Measurements from ENCODE around the gene FTSJ1. TPM values are rescaled to one million over a fixed set of nuclear protein-coding genes. Genes with fewer than 3 reads are reported as not detected.
A peak's percentile ranks its signal among the peaks of the same experiment; 100 is the strongest.
"Not testable (repeated sequence)": the region's sequence is repeated elsewhere in the genome, so short reads cannot be mapped to it uniquely, and the experiment has no call there.

Gene FTSJ1, protein sequence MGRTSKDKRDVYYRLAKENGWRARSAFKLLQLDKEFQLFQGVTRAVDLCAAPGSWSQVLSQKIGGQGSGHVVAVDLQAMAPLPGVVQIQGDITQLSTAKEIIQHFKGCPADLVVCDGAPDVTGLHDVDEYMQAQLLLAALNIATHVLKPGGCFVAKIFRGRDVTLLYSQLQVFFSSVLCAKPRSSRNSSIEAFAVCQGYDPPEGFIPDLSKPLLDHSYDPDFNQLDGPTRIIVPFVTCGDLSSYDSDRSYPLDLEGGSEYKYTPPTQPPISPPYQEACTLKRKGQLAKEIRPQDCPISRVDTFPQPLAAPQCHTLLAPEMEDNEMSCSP
- total RNA-seq, result 10 to 100 TPM; 18.2 to 45.8 TPM
- 10 to 100 TPM; 43.7 to 48.3 TPM for polyA plus RNA-seq
- long read RNA-seq, donor 1, partial matches to known transcripts, result 0 of 2 reads
- long read RNA-seq, donor 1, other reads (novel, unspliced or antisense), result 0 of 2 reads
- long read RNA-seq, donor 2, partial matches to known transcripts, result 0 of 2 reads
- long read RNA-seq, donor 2, other reads (novel, unspliced or antisense), result 0 of 2 reads
- long read RNA-seq, donor 3, partial matches to known transcripts, result 0 of 1 reads
- long read RNA-seq, donor 3, other reads (novel, unspliced or antisense), result 0 of 1 reads
- long read RNA-seq, donor 4, result 0 reads
- long read RNA-seq, donor 5, partial matches to known transcripts, result 0 of 4 reads
- long read RNA-seq, donor 5, other reads (novel, unspliced or antisense), result 0 of 4 reads

DNA sequence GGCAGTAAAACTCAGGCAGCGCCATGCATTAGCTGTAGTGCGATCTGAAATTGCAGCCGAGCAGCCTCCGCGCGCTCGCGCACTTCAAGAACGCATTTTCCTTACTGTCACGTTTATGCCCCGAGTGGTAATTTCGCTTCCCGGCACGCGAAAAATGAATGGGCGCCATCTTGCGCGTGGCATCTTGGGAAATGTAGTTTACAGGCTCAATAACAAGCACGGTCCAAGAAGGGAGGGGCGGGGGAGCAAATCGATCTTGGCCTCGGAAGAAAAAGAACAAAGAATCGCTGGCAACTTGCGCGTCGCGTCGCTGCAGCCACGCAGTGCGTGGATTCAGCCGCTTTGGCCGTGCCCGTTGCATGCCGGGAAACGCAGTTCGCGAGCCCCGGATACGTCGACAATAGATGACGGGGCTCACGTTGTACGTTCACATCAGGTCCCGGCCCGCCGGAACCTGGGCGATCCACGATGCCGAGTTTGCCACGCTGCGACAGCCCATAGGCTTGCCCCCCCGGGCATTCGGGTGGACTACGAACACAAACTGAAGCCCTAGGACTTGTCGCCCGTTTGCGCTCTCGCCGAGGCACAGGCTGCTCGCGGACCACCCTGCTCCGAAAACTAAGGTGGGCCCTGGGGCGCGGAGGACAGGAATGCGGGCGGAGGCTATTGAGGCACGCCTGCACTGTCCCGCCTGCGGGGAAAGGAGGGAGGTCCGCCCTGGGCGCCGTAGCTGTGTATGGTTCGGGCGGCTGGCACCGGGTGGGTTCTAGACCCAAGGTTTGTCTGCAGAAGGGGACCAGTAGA is at the start of gene FTSJ1:
FTSJ1 (plus strand) TSS at position 426 of the 804 bp plus-strand sequence. CDS start 1,849 bp downstream, outside the sequence.
- peak; percentile 95 for ATAC-seq (ENCODE audit: insufficient read depth, low FRiP score)
- Histone ChIP-seq H3K9ac (ENCODE audit: insufficient read depth in 1 of 2, low read length in 2 of 2) (peak within 1 kb of the TSS; percentile 60 to 78), H3K27me3 (ENCODE audit: control insufficient read depth in 3 of 3, insufficient read depth in 3 of 3, low read length in 2 of 3) (no peaks in the 10 kb centered on the region), H3K4me3 (peak within 1 kb of the TSS; percentile 68), H3K9me3 (ENCODE audit: control insufficient read depth in 4 of 4, insufficient read depth in 3 of 4, low read length in 3 of 4) (peaks cover 0 to 7% (median 2%) of the 10 kb centered on the region in 4 donors), H3K4me1 (ENCODE audit: control insufficient read depth in 5 of 5, insufficient read depth in 5 of 5, low read length in 5 of 5) (peaks cover 0 to 5% (median 0%) of the 10 kb centered on the region in 5 donors), H3K27ac (ENCODE audit: low read depth in 1 of 2, low read length in 1 of 2) (peak within 1 kb of the TSS; percentile 43 to 85), H3K36me3 (ENCODE audit: control insufficient read depth in 4 of 4, insufficient read depth in 4 of 4, low read length in 4 of 4) (peaks cover 0 to 5% (median 0%) of the 10 kb centered on the region in 4 donors)
- peak; percentile 91 to 95 (median 91) for DNase-seq
- 0 to 38% methylated on average over 64 to 75 of the region's 75 CpGs for WGBS, 2 donors
- TF ChIP-seq, protein P1, sequence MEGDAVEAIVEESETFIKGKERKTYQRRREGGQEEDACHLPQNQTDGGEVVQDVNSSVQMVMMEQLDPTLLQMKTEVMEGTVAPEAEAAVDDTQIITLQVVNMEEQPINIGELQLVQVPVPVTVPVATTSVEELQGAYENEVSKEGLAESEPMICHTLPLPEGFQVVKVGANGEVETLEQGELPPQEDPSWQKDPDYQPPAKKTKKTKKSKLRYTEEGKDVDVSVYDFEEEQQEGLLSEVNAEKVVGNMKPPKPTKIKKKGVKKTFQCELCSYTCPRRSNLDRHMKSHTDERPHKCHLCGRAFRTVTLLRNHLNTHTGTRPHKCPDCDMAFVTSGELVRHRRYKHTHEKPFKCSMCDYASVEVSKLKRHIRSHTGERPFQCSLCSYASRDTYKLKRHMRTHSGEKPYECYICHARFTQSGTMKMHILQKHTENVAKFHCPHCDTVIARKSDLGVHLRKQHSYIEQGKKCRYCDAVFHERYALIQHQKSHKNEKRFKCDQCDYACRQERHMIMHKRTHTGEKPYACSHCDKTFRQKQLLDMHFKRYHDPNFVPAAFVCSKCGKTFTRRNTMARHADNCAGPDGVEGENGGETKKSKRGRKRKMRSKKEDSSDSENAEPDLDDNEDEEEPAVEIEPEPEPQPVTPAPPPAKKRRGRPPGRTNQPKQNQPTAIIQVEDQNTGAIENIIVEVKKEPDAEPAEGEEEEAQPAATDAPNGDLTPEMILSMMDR (IDR thresholded peaks at IDR 0.05; ENCODE audit: control extremely low read depth, extremely low read depth), result no peak

DNA sequence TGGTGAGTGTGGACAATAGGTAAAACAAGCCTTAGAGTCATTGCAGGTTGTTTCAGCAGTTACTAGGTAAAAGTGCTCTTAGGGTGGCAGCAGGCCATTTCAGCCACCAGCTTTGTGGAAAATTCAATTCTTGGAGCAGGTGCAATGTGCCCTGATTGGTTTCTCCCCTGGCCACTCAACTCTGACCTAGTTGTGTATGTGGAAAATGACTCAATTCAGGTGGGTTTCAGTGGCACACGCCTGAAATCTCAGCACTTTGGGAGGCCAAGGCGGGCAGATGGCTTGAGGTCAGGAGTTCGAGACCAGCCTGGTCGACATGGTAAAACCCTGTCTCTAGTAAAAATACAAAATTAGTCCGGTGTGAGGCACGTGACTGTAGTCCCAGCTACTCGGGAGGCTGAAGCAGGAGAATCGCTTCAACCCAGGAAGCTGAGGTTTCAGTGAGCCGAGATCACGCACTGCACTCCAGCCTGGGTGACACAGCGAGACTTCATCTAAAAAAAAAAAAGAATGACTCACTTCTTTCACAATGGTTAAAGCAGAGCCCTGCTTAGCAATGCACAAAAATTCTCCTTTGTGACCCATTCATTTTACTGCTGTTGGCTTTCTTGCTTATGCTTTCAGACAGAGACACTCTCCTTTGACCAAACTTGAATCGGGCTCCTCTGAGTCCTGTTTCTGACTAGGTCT is 48.8 kb upstream of the FTSJ1 start:
- H3K9me3 ChIP-seq (ENCODE audit: control insufficient read depth in 4 of 4, insufficient read depth in 3 of 4, low read length in 3 of 4); H3K36me3 ChIP-seq (ENCODE audit: control insufficient read depth in 4 of 4, insufficient read depth in 4 of 4, low read length in 4 of 4); H3K27ac ChIP-seq (ENCODE audit: low read depth in 1 of 2, low read length in 1 of 2); H3K27me3 ChIP-seq (ENCODE audit: control insufficient read depth in 3 of 3, insufficient read depth in 3 of 3, low read length in 2 of 3); DNase-seq; H3K9ac ChIP-seq (ENCODE audit: insufficient read depth in 1 of 2, low read length in 2 of 2); ATAC-seq (ENCODE audit: insufficient read depth, low FRiP score); H3K4me3 ChIP-seq; H3K4me1 ChIP-seq (ENCODE audit: control insufficient read depth in 5 of 5, insufficient read depth in 5 of 5, low read length in 5 of 5): not testable (repeated sequence)
- WGBS, 2 donors, result no CpG with 5 or more reads among the region's 12 CpGs

DNA sequence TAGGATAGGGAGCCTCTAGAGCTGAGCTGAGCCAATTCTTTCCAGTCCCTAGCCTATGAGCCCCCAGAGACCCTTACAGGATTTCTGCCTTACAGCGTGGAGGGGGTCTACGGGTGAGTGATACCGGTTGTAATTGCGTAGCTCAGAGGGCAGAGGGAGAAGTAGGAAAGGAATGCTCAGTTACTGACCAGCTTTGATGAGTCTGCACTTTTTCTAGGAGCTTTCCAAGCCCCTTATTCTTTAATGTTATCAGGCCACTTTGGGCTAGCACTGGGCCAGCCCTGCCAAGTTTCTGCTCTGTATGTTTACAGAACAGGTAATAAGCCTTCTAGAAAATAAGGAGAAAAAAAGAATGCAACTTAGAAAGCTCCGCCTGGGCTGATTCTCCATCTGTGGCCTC is 46.4 kb upstream of the FTSJ1 start:
- not testable (repeated sequence) for H3K4me1 ChIP-seq (ENCODE audit: control insufficient read depth in 5 of 5, insufficient read depth in 5 of 5, low read length in 5 of 5); H3K4me3 ChIP-seq; H3K9ac ChIP-seq (ENCODE audit: insufficient read depth in 1 of 2, low read length in 2 of 2); DNase-seq; H3K27ac ChIP-seq (ENCODE audit: low read depth in 1 of 2, low read length in 1 of 2); ATAC-seq (ENCODE audit: insufficient read depth, low FRiP score); H3K36me3 ChIP-seq (ENCODE audit: control insufficient read depth in 4 of 4, insufficient read depth in 4 of 4, low read length in 4 of 4); H3K27me3 ChIP-seq (ENCODE audit: control insufficient read depth in 3 of 3, insufficient read depth in 3 of 3, low read length in 2 of 3); H3K9me3 ChIP-seq (ENCODE audit: control insufficient read depth in 4 of 4, insufficient read depth in 3 of 4, low read length in 3 of 4)
- WGBS, 2 donors, result 62 to 66% methylated on average over 5 of the region's 5 CpGs

DNA sequence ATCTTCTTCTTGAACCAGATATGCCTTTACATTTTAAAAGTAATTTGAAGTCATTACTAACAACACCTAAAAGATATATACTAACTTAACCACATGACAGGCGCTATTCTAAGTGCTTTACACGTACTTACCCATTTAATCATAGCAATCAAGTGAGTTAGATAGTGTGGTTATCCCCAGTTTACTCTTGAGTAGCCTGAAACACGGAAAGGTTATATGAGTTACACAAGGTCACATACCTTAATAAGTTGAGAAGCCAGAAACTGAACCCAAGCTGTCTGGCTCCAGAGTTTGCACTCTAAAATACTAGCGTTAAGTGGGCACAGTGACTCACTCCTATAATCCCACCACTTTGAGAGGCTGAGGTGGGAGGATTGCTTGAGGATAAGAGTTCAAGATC is 45.8 kb upstream of the FTSJ1 start:
- not testable (repeated sequence) for H3K27ac ChIP-seq (ENCODE audit: low read depth in 1 of 2, low read length in 1 of 2); DNase-seq; ATAC-seq (ENCODE audit: insufficient read depth, low FRiP score); H3K4me3 ChIP-seq; H3K9me3 ChIP-seq (ENCODE audit: control insufficient read depth in 4 of 4, insufficient read depth in 3 of 4, low read length in 3 of 4); H3K27me3 ChIP-seq (ENCODE audit: control insufficient read depth in 3 of 3, insufficient read depth in 3 of 3, low read length in 2 of 3); H3K36me3 ChIP-seq (ENCODE audit: control insufficient read depth in 4 of 4, insufficient read depth in 4 of 4, low read length in 4 of 4); H3K4me1 ChIP-seq (ENCODE audit: control insufficient read depth in 5 of 5, insufficient read depth in 5 of 5, low read length in 5 of 5); H3K9ac ChIP-seq (ENCODE audit: insufficient read depth in 1 of 2, low read length in 2 of 2)
- 64 to 75% methylated on average over 4 of the region's 4 CpGs for WGBS, 2 donors

DNA sequence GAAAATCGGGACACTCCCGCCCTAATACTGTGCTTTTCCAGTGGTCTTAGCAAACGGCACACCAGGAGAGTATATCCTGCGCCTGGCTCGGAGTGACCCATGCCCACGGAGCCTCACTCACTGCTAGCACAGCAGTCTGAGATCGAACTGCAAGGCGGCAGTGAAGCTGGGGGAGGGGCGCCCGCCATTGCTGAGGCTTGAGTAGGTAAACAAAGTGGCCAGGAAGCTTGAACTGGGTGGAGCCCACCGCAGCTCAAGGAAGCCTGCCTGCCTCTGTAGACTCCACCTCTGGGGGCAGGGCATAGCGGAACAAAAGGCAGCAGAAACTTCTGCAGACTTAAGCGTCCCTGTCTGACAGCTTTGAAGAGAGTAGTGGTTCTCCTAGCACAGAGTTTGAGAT is 42.3 kb upstream of the FTSJ1 start:
- not testable (repeated sequence) for H3K27me3 ChIP-seq (ENCODE audit: control insufficient read depth in 3 of 3, insufficient read depth in 3 of 3, low read length in 2 of 3); DNase-seq; H3K4me1 ChIP-seq (ENCODE audit: control insufficient read depth in 5 of 5, insufficient read depth in 5 of 5, low read length in 5 of 5); H3K27ac ChIP-seq (ENCODE audit: low read depth in 1 of 2, low read length in 1 of 2); H3K9ac ChIP-seq (ENCODE audit: insufficient read depth in 1 of 2, low read length in 2 of 2); H3K9me3 ChIP-seq (ENCODE audit: control insufficient read depth in 4 of 4, insufficient read depth in 3 of 4, low read length in 3 of 4); H3K4me3 ChIP-seq; H3K36me3 ChIP-seq (ENCODE audit: control insufficient read depth in 4 of 4, insufficient read depth in 4 of 4, low read length in 4 of 4); ATAC-seq (ENCODE audit: insufficient read depth, low FRiP score)
- 76 to 81% methylated on average over 10 to 13 of the region's 13 CpGs for WGBS, 2 donors

DNA sequence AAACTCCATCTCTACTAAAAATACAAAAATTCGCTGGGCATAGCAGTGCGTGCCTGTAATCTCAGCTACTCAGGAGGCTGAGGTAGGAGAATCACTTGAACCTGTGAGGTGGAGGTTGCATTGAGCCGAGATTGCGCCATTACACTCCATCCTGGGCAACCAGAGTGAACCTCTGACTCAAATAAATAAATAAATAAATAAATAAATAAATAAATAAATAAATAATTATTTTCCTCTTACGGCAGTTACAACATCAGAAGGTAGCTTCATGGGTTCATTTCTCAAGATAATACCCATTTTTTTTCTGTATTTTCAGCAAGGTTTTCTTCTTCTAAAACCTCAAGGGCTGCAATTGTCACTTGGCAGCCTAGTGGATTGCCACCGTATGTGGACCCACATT is 28.8 kb upstream of the FTSJ1 start:
- DNase-seq; H3K9me3 ChIP-seq (ENCODE audit: control insufficient read depth in 4 of 4, insufficient read depth in 3 of 4, low read length in 3 of 4); H3K36me3 ChIP-seq (ENCODE audit: control insufficient read depth in 4 of 4, insufficient read depth in 4 of 4, low read length in 4 of 4); H3K4me3 ChIP-seq; H3K27me3 ChIP-seq (ENCODE audit: control insufficient read depth in 3 of 3, insufficient read depth in 3 of 3, low read length in 2 of 3); H3K4me1 ChIP-seq (ENCODE audit: control insufficient read depth in 5 of 5, insufficient read depth in 5 of 5, low read length in 5 of 5); ATAC-seq (ENCODE audit: insufficient read depth, low FRiP score); H3K27ac ChIP-seq (ENCODE audit: low read depth in 1 of 2, low read length in 1 of 2); H3K9ac ChIP-seq (ENCODE audit: insufficient read depth in 1 of 2, low read length in 2 of 2): not testable (repeated sequence)
- WGBS, 2 donors, result 90 to 94% methylated on average over 6 of the region's 6 CpGs
